Endothelial cell (in vitro differentiated cells): Measurements from ENCODE around the gene GNAQ. TPM values are rescaled to one million over a fixed set of nuclear protein-coding genes. Genes with fewer than 3 reads are reported as not detected.

Experiments used
- DNase-seq: peaks from one replicate; pipeline ENCODE4 v3.0.0; 2021; ENCODE audit warnings: low spot score
- H3K27ac Mint-ChIP-seq: one replicate; pipeline ENCODE4 v1.8.0; 2021; ENCODE audit warnings: mixed read lengths, inconsistent platforms; ENCODE audit not compliant: unreplicated experiment
- H3K27me3 Mint-ChIP-seq: one replicate; pipeline ENCODE4 v1.8.0; 2021; ENCODE audit warnings: mild to moderate bottlenecking, moderate library complexity, mixed read lengths, inconsistent platforms; ENCODE audit not compliant: unreplicated experiment
- H3K36me3 Mint-ChIP-seq: one replicate; pipeline ENCODE4 v1.8.0; 2021; ENCODE audit warnings: mild to moderate bottlenecking, low read depth, mixed read lengths, inconsistent platforms; ENCODE audit not compliant: unreplicated experiment
- H3K4me1 Mint-ChIP-seq: one replicate; pipeline ENCODE4 v1.8.0; 2021; ENCODE audit warnings: mild to moderate bottlenecking, mixed read lengths, inconsistent platforms; ENCODE audit not compliant: unreplicated experiment
- H3K4me3 Mint-ChIP-seq: one replicate; pipeline ENCODE4 v1.8.0; 2021; ENCODE audit warnings: mild to moderate bottlenecking, mixed read lengths, inconsistent platforms; ENCODE audit not compliant: unreplicated experiment
- H3K9me3 Mint-ChIP-seq: one replicate; pipeline ENCODE4 v1.8.0; 2021; ENCODE audit warnings: mixed read lengths, inconsistent platforms; ENCODE audit not compliant: unreplicated experiment
- CTCF ChIP-seq: fragments of 200-600 bp; sonication (generic); IDR thresholded peaks from one replicate; pipeline ENCODE4 v1.5.0; 2021; ENCODE audit warnings: antibody characterized with exemption; ENCODE audit not compliant: unreplicated experiment
- total RNA-seq: library from RNA; stranded (reverse); fragmentation: NEBNext Ultra II Directional; extraction: Animal tissue kit (Norgen Biotek cat#: 25700); gene quantifications from one replicate; pipeline ENCODE4 v1.2.1, GENCODE V29; 2021; ENCODE audit not compliant: unreplicated experiment

GNAQ gene
- total RNA-seq, 1 donor from 2014 or later = 94.6 TPM

GRCh38 chr9:77827104-77827784 is 204.4 kb downstream of the GNAQ start:
- peaks cover 4% of the 10 kb centered on the region for H3K36me3 Mint-ChIP-seq
- no peaks in the 10 kb centered on the region for H3K9me3 Mint-ChIP-seq
- H3K4me1 Mint-ChIP-seq = peaks cover 12% of the 10 kb centered on the region
- no peak for TF ChIP-seq CTCF
- peaks cover 1% of the 10 kb centered on the region for H3K27me3 Mint-ChIP-seq
- no peak for DNase-seq
- no peak overlapping the region for H3K27ac Mint-ChIP-seq
- no peak overlapping the region for H3K4me3 Mint-ChIP-seq

GRCh38 chr9:77826621-77827020 is 205.0 kb downstream of the GNAQ start:
- Mint-ChIP-seq H3K4me3 (no peak overlapping the region), H3K27ac (no peak overlapping the region), H3K4me1 (peaks cover 10% of the 10 kb centered on the region), H3K9me3 (no peaks in the 10 kb centered on the region), H3K27me3 (peaks cover 1% of the 10 kb centered on the region), H3K36me3 (peaks cover 4% of the 10 kb centered on the region)
- no peak for TF ChIP-seq CTCF
- DNase-seq = no peak

GRCh38 chr9:77826116-77826515 is 205.5 kb downstream of the GNAQ start:
- no peak overlapping the region for H3K27ac Mint-ChIP-seq
- no peaks in the 10 kb centered on the region for H3K9me3 Mint-ChIP-seq
- TF ChIP-seq CTCF = no peak
- H3K36me3 Mint-ChIP-seq = peaks cover 4% of the 10 kb centered on the region
- peaks cover 10% of the 10 kb centered on the region for H3K4me1 Mint-ChIP-seq
- DNase-seq = no peak
- peaks cover 1% of the 10 kb centered on the region for H3K27me3 Mint-ChIP-seq
- H3K4me3 Mint-ChIP-seq = no peak overlapping the region

GRCh38 chr9:77825361-77825760 is 206.2 kb downstream of the GNAQ start:
- Mint-ChIP-seq H3K4me3 (no peak overlapping the region), H3K36me3 (peaks cover 4% of the 10 kb centered on the region), H3K27ac (no peak overlapping the region), H3K9me3 (no peaks in the 10 kb centered on the region), H3K4me1 (peaks cover 12% of the 10 kb centered on the region), H3K27me3 (peaks cover 1% of the 10 kb centered on the region)
- DNase-seq = no peak
- TF ChIP-seq CTCF = no peak

GRCh38 chr9:77820293-77820954 is 211.2 kb downstream of the GNAQ start:
- Mint-ChIP-seq H3K27ac (peak overlapping the region; percentile 38), H3K4me1 (peaks cover 16% of the 10 kb centered on the region), H3K4me3 (no peak overlapping the region), H3K9me3 (no peaks in the 10 kb centered on the region), H3K27me3 (peaks cover 4% of the 10 kb centered on the region), H3K36me3 (peaks cover 4% of the 10 kb centered on the region)
- no peak for TF ChIP-seq CTCF
- DNase-seq = no peak
